ENCODE measurements around the gene SKIC8.

The SKIC8 gene

DNA sequence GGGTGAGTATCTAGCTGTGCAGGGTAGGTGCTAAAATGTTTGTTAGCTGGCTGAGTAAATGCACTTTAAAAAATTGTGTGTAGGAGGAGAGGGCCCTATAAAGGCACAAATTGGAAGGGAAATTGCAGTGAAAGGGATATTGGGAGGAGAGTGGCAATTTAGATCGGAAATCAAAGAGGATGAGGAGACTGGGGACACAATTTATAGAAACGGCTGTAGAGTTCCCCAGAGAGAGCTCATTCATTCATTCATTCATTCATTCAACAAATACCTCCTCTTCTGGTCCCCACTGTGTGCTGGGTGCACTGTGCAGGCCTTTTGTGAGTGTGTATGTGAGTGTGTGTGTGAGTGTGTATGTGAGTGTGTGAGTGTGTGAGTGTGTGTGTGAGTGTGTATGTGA, 32.6 kb downstream of the SKIC8 start:
- Histone ChIP-seq H3K9me3 (ENCODE audit: control insufficient read depth, insufficient read depth, low read length) (no peaks in the 10 kb centered on the region), H3K4me3 (ENCODE audit: low read length) (no peak overlapping the region), H3K36me3 (ENCODE audit: control insufficient read depth, insufficient read depth, low read length) (no peaks in the 10 kb centered on the region), H3K27ac (ENCODE audit: low read length) (no peak overlapping the region), H3K27me3 (ENCODE audit: control insufficient read depth, insufficient read depth, low read length) (no peaks in the 10 kb centered on the region), H3K4me1 (ENCODE audit: control insufficient read depth, insufficient read depth, low read length) (peaks cover 4% of the 10 kb centered on the region; the same call in 1 of the 2 replicates)
- no CpG with 5 or more reads among the region's 2 CpGs for WGBS (ENCODE audit: insufficient coverage, insufficient read length)
- no peak for DNase-seq (ENCODE audit: low read depth, low spot score)

DNA sequence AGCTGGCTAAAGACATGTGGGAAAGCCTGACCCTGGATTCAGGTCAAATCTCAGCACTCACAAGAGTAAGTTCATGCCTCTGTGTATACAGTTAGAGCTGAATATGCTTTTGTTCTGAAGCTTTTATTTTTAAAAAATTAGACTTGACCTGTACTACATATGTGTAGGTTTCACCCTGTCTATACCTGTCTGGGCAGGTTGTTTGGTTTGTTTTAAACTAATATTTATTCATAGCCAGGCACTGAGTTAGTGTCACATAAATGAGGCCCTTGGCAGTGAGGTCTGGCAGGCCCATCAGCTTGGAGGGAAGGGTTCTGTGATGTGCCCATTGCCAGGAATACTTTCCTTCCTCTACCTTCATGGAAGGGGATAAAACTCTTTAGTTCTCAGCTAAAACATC, 33.2 kb downstream of the SKIC8 start:
- no peak for DNase-seq (ENCODE audit: low read depth, low spot score)
- Histone ChIP-seq H3K36me3 (ENCODE audit: control insufficient read depth, insufficient read depth, low read length) (no peaks in the 10 kb centered on the region), H3K4me1 (ENCODE audit: control insufficient read depth, insufficient read depth, low read length) (peaks cover 4% of the 10 kb centered on the region; the same call in 1 of the 2 replicates), H3K4me3 (ENCODE audit: low read length) (no peak overlapping the region), H3K9me3 (ENCODE audit: control insufficient read depth, insufficient read depth, low read length) (no peaks in the 10 kb centered on the region), H3K27ac (ENCODE audit: low read length) (no peak overlapping the region), H3K27me3 (ENCODE audit: control insufficient read depth, insufficient read depth, low read length) (no peaks in the 10 kb centered on the region)

- H3K4me3 ChIP-seq (ENCODE audit: low read length), result no peak overlapping the region
- no CpG with 5 or more reads among the region's 9 CpGs for WGBS (ENCODE audit: insufficient coverage, insufficient read length)
- H3K36me3 ChIP-seq (ENCODE audit: control insufficient read depth, insufficient read depth, low read length), result no peaks in the 10 kb centered on the region
- no peak overlapping the region for H3K27ac ChIP-seq (ENCODE audit: low read length)
- H3K9me3 ChIP-seq (ENCODE audit: control insufficient read depth, insufficient read depth, low read length), result no peaks in the 10 kb centered on the region
- H3K4me1 ChIP-seq (ENCODE audit: control insufficient read depth, insufficient read depth, low read length), result peaks cover 4% of the 10 kb centered on the region; the same call in 1 of the 2 replicates
- H3K27me3 ChIP-seq (ENCODE audit: control insufficient read depth, insufficient read depth, low read length), result no peaks in the 10 kb centered on the region
- no peak for DNase-seq (ENCODE audit: low read depth, low spot score)
Observed at GRCh38 chr15:78265752-78266224, 33.6 kb downstream of the SKIC8 start.

DNA sequence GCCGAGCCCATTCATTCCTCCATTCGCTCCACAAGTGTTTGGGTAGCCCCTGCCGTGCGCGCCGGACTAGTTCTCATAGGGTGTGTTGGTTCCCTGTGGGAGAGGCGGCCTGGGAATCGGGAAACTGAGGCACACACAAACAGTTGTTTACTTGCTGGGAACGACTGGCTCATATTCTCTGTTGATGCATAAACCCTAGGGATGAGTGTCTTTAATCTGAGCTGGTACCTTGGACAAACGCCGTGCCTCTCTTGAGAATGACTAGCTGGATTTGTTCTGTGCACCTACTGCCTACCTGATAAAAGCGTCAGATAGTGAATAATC, 34.3 kb downstream of the SKIC8 start:
- WGBS (ENCODE audit: insufficient coverage, insufficient read length), result no CpG with 5 or more reads among the region's 12 CpGs
- no peak overlapping the region; the same call in 1 of the 2 replicates for H3K4me3 ChIP-seq (ENCODE audit: low read length)
- no peak overlapping the region for H3K27ac ChIP-seq (ENCODE audit: low read length)
- H3K9me3 ChIP-seq (ENCODE audit: control insufficient read depth, insufficient read depth, low read length), result no peaks in the 10 kb centered on the region
- H3K36me3 ChIP-seq (ENCODE audit: control insufficient read depth, insufficient read depth, low read length), result no peaks in the 10 kb centered on the region
- no peak for DNase-seq (ENCODE audit: low read depth, low spot score)
- H3K27me3 ChIP-seq (ENCODE audit: control insufficient read depth, insufficient read depth, low read length), result no peaks in the 10 kb centered on the region
- peaks cover 4% of the 10 kb centered on the region; the same call in 1 of the 2 replicates for H3K4me1 ChIP-seq (ENCODE audit: control insufficient read depth, insufficient read depth, low read length)

DNA sequence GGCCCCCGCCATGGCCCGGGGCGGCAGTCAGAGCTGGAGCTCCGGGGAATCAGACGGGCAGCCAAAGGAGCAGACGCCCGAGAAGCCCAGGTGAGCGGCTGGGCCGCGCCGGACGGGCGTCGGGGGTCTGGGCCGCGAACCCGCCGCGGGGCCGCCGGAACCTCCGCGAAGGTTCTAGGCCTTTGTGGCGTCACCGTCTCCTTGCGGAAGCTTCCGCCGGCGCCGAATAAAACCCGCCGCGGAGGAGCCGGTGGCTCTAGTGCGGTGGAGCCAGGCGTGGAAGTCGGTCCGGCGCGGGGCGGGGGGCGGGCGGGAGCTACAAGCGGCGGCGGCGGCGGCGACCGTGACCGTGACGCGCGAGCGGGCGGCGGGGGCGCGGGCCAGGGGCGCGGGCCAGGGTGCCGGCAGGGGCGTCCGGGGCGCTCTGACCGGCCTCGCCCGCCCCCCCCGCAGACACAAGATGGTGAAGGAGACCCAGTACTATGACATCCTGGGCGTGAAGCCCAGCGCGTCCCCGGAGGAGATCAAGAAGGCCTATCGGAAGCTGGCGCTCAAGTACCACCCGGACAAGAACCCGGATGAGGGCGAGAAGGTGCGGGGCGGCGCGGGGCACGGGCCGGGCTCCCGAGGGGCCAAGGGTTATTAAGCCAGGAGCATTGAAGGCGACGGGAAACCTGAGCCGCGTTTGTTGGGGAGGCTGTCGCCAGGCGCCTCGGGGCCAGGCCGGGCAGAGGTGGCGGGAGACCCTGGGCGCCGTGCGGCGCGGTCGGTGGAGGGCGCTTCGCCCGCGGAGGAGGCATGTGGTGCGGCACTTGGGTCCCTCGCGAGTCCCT, 34.9 kb downstream of the SKIC8 start, which contains the start of gene DNAJA4:
DNAJA4 (plus strand) TSS at position 259 of the 833 bp plus-strand sequence; CDS start at position 461, 202 bp downstream.
- H3K4me1 ChIP-seq (ENCODE audit: control insufficient read depth, insufficient read depth, low read length), result peaks cover 4% of the 10 kb centered on the region; the same call in 1 of the 2 replicates
- H3K9me3 ChIP-seq (ENCODE audit: control insufficient read depth, insufficient read depth, low read length), result no peaks in the 10 kb centered on the region
- H3K4me3 ChIP-seq (ENCODE audit: low read length), result peak within 1 kb of the TSS; percentile 19; the same call in 1 of the 2 replicates
- WGBS (ENCODE audit: insufficient coverage, insufficient read length), result no CpG with 5 or more reads among the region's 107 CpGs
- no peak within 1 kb of the TSS for H3K27ac ChIP-seq (ENCODE audit: low read length)
- no peaks in the 10 kb centered on the region for H3K27me3 ChIP-seq (ENCODE audit: control insufficient read depth, insufficient read depth, low read length)
- no peak for DNase-seq (ENCODE audit: low read depth, low spot score)
- no peaks in the 10 kb centered on the region for H3K36me3 ChIP-seq (ENCODE audit: control insufficient read depth, insufficient read depth, low read length)

DNA sequence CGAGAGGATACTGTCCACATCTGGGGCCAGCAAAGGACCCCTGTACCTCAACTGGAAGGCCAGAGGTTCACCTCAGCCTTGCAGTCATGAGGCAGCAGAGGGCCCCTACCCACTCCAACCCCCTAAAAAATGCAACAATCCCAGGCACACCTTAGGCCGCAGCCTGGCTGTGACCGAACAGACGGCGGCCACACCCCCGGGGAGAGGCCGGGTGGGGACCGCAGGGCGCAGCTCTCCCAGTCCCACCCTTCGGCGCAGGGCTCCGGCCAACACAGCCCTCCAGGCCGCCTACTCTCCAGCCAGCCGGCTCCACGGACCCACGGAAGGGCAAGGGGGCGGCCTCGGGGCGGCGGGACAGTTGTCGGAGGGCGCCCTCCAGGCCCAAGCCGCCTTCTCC, 35.5 kb downstream of the SKIC8 start:
- Histone ChIP-seq H3K36me3 (ENCODE audit: control insufficient read depth, insufficient read depth, low read length) (no peaks in the 10 kb centered on the region), H3K27me3 (ENCODE audit: control insufficient read depth, insufficient read depth, low read length) (no peaks in the 10 kb centered on the region), H3K27ac (ENCODE audit: low read length) (no peak overlapping the region), H3K9me3 (ENCODE audit: control insufficient read depth, insufficient read depth, low read length) (no peaks in the 10 kb centered on the region), H3K4me1 (ENCODE audit: control insufficient read depth, insufficient read depth, low read length) (peaks cover 4% of the 10 kb centered on the region; the same call in 1 of the 2 replicates), H3K4me3 (ENCODE audit: low read length) (peak overlapping the region; percentile 19; the same call in 1 of the 2 replicates)
- no peak for DNase-seq (ENCODE audit: low read depth, low spot score)
- WGBS (ENCODE audit: insufficient coverage, insufficient read length), result no CpG with 5 or more reads among the region's 23 CpGs

DNA sequence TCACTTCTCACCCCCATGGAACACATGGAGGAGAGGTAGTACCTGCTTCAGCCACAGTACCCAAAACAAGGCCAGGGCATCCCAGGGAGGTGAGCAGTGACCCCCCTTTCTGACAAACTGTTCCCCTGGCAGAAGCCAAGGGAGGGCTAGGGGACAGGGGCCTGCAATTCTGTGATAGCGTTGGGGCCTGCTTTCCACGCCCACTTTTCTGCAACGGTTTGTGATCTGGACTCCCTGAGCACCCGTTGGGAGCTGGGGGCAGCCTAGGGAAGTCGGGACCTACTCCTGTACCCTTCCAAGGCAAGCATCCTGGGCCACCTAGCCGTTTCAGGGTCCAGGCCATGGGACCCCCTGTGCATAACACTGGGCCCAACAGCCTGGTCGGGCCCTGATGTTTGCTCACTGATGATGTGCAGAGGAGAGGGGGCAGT, 36.0 kb downstream of the SKIC8 start:
- H3K4me1 ChIP-seq (ENCODE audit: control insufficient read depth, insufficient read depth, low read length), result peaks cover 4% of the 10 kb centered on the region; the same call in 1 of the 2 replicates
- no CpG with 5 or more reads among the region's 7 CpGs for WGBS (ENCODE audit: insufficient coverage, insufficient read length)
- no peaks in the 10 kb centered on the region for H3K27me3 ChIP-seq (ENCODE audit: control insufficient read depth, insufficient read depth, low read length)
- H3K4me3 ChIP-seq (ENCODE audit: low read length), result no peak overlapping the region
- no peaks in the 10 kb centered on the region for H3K9me3 ChIP-seq (ENCODE audit: control insufficient read depth, insufficient read depth, low read length)
- no peak for DNase-seq (ENCODE audit: low read depth, low spot score)
- no peaks in the 10 kb centered on the region for H3K36me3 ChIP-seq (ENCODE audit: control insufficient read depth, insufficient read depth, low read length)
- H3K27ac ChIP-seq (ENCODE audit: low read length), result no peak overlapping the region

DNA sequence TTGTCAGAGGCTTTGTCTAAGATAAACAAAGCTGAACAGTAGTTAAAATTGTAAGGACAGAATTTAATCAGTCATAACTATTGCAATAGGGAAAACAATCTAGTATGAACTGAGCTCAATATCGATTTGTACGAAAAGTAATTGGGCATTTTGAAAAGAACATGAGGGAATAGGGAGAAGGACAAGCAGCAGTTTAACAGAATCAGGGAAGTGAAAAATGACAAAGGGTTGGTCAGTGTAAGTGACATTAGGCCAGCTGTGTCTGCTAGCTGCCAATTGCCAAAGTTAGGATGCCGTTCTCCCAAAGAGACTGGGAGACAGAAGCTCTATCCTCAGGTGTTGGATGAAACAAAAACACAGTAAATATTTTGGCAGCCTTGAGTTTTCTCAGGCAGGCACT, 38.3 kb downstream of the SKIC8 start:
- no peak overlapping the region for H3K4me3 ChIP-seq (ENCODE audit: low read length)
- no peak overlapping the region for H3K27ac ChIP-seq (ENCODE audit: low read length)
- no peaks in the 10 kb centered on the region for H3K27me3 ChIP-seq (ENCODE audit: control insufficient read depth, insufficient read depth, low read length)
- no peak for DNase-seq (ENCODE audit: low read depth, low spot score)
- H3K9me3 ChIP-seq (ENCODE audit: control insufficient read depth, insufficient read depth, low read length), result no peaks in the 10 kb centered on the region
- H3K36me3 ChIP-seq (ENCODE audit: control insufficient read depth, insufficient read depth, low read length), result no peaks in the 10 kb centered on the region
- peaks cover 4% of the 10 kb centered on the region; the same call in 1 of the 2 replicates for H3K4me1 ChIP-seq (ENCODE audit: control insufficient read depth, insufficient read depth, low read length)
- no CpG with 5 or more reads among the region's 3 CpGs for WGBS (ENCODE audit: insufficient coverage, insufficient read length)

DNA sequence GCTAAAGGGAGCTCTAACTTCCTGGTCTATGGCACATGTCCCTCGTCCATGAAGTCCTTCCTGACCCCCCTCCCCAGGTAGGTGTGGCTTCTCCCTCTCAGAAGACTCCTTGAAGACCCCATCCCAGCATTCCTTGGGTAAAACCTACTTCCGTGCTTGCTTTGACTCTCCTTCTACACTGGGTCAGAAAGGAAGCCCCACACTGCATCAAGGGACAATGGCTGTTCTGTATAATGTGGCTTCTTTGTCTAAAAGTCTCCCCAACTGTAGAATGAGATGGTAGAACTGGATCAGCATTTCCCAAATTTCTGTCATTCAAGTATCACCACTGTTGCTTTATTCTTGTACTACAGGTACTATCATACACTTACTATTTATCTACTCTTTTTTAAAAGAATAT, 38.9 kb downstream of the SKIC8 start:
- H3K4me1 ChIP-seq (ENCODE audit: control insufficient read depth, insufficient read depth, low read length), result peaks cover 4% of the 10 kb centered on the region; the same call in 1 of the 2 replicates
- H3K27ac ChIP-seq (ENCODE audit: low read length), result no peak overlapping the region
- no peaks in the 10 kb centered on the region for H3K36me3 ChIP-seq (ENCODE audit: control insufficient read depth, insufficient read depth, low read length)
- no peaks in the 10 kb centered on the region for H3K9me3 ChIP-seq (ENCODE audit: control insufficient read depth, insufficient read depth, low read length)
- no peak for DNase-seq (ENCODE audit: low read depth, low spot score)
- no peaks in the 10 kb centered on the region for H3K27me3 ChIP-seq (ENCODE audit: control insufficient read depth, insufficient read depth, low read length)
- H3K4me3 ChIP-seq (ENCODE audit: low read length), result no peak overlapping the region
- WGBS (ENCODE audit: insufficient coverage, insufficient read length), result no CpG with 5 or more reads among the region's 2 CpGs

DNA sequence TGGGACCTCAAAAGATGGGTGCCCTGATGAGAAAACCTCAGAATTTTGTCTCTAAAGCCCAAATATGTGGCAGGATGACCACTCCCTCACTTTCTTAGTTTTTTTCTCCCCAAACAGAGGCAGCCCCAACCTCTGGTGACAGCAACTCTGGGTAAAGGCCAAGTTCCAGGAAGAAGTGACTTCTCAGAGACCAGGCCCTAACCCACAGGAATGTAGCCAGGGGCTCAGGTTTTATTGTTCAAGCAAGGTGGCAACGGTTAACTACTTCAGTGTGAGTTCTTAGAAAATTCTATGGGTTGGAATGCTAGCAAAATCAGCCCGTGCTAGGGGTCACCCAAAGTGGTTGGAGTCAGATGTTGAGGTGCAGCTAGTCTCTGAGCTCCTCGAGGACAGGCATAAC, 40.2 kb downstream of the SKIC8 start:
- Histone ChIP-seq H3K27me3 (ENCODE audit: control insufficient read depth, insufficient read depth, low read length) (no peaks in the 10 kb centered on the region), H3K4me1 (ENCODE audit: control insufficient read depth, insufficient read depth, low read length) (peaks cover 4% of the 10 kb centered on the region; the same call in 1 of the 2 replicates), H3K4me3 (ENCODE audit: low read length) (no peak overlapping the region), H3K9me3 (ENCODE audit: control insufficient read depth, insufficient read depth, low read length) (no peaks in the 10 kb centered on the region), H3K36me3 (ENCODE audit: control insufficient read depth, insufficient read depth, low read length) (no peaks in the 10 kb centered on the region), H3K27ac (ENCODE audit: low read length) (no peak overlapping the region)
- no CpG with 5 or more reads among the region's 3 CpGs for WGBS (ENCODE audit: insufficient coverage, insufficient read length)
- DNase-seq (ENCODE audit: low read depth, low spot score), result no peak

Measured in iPS DF 6.9 (cell line).